NCI-H146 (cell line): ENCODE data around the gene RAD21L1.
"Not testable (repeated sequence)": the region's sequence is repeated elsewhere in the genome, so short reads cannot be mapped to it uniquely, and the experiment has no call there.

Experiments used
- DNase-seq: peaks from one replicate; lab custom pipeline; 2025; lab: John Stamatoyannopoulos, UW

The RAD21L1 gene

DNA sequence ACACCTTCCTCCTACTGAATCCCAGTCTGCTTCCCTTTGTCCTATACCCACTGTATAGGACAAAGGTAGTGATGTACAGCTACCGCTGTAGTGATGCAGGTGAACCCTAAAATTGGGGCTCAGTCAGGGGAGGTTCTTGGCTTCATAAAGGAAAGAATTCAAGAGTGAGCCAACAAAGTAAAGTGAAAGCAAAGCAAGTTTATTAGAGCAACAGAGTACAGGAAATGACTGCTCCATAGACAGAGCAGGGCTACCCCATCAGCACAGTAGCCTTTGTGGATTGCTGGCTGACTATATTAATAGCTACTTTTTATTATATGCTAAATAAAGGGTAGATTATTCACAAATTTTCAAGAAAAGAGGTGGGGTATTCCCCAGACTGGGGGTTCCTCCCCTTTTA, 25.9 kb upstream of the RAD21L1 start:
- no peak for DNase-seq

DNA sequence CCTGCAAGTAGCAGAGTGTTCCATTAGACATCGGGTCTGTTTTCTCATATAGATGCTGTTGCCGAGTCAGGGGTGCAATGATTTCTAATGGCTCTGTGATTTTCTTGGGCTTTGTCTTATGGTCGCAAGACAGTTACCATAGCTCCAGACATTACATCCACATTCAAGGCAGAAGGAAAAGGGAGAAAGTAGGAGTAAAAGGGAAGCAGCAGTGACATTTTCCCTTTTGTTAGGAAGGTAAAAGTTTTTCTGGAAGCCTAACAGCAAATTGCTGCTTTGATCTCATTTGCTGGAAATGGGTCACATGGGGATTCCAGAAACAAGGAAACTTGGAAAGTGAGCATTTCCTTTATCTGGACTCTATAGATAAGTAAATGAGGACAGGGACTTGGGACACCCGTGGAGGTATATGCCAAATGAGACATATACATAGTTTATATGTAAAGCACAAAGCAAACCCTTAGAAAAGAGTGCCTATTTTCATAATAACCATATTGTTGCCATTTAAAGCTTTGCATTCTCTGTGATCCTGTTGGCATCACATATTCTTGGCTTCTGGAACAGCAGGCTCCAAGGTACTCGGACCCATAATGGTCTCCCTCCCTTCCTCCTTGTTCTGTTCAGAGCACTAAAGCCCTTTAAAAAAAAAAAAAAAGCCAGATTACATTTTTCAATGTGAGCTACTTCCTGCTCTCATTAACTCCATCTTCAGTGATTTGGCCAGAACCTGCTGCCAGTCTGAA, 22.9 kb upstream of the RAD21L1 start, which contains the start of gene C20orf202:
C20orf202 (plus strand) TSS at position 693 of the 743 bp plus-strand sequence. CDS start 132 bp downstream, outside the sequence.
- no peak for DNase-seq

DNA sequence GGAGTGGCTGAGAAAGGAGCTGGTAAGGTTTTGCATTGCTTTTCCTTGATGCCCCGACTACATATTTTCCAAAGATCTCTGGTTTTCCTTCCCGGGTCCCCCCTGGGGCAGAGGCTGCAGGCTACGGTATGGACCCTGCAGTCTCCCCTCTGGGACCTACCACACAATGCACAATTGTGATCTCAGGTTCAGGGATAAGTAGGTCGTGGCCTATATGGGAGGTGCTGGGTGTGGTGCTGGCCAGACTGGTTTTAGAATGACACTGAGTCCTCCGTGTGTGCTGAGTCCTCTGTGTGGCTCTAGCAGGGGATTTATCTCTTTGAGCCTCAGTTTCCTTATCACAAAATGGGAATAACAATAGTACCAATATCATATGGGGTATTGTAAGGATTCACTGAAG, 22.2 kb upstream of the RAD21L1 start:
- DNase-seq = no peak

- no peak for DNase-seq
Observed at GRCh38 chr20:1204113-1204512, 21.7 kb upstream of the RAD21L1 start.

GRCh38 chr20:1204576-1204975, 21.3 kb upstream of the RAD21L1 start:
- no peak for DNase-seq

DNA sequence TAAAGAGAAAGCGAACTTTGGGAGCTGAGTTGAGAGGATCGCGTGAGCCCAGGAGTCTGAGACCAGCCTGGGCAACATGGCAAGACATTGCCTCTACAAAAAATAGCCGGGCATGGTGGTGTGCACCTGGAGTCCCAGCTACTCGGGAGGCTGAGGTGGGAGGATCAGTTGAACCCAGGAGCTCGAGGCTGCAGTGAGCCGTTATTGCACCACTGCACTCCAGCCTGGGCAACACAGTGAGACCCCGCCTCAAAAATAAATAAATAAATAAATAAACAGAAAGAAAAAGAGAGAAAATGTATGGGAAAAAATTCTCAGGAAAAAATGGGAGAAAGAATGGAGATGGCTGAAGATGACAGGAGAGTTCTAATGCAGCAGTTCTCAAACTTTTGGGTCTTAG, 20.0 kb upstream of the RAD21L1 start:
- no peak for DNase-seq

DNA sequence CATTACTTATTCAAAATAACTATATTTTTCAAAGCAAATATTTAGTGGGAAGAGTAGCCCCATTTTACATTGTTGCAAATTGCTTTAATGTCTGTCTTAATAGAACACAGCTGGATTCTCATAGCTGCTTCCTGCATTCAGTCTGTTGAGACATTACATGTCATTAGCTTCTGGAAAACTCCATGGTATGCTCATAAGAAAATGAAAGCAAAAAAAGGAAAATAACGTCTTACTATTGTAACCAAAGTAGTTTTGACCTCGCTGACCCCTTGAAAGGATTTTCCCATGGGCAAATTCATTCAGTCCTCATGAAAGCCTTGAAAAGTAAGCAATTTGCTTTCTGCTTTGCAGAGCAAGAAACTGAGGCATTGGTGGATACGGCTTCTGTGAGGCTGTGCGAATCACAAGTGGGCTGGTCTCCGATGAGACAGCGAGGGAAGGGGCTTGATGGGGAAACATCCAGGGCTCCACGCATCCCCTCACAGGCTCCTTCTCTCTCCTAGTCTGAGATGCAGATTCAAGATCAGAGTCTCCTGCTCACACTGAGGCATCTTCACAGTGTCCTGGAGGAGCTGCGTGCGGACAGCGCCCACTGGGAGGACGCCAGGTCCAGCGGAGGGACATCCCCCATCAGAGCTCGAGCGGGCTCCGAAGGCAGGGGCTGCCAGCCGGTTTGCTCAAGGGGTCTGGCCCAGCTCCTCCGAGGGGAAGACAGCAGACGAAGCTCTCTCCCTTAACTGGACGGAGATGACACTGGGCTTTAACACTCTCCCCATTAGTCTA, 19.3 kb upstream of the RAD21L1 start:
- no peak for DNase-seq

- no peak for DNase-seq
Observed at GRCh38 chr20:1207293-1207878, 18.5 kb upstream of the RAD21L1 start.

- no peak for DNase-seq
Observed at GRCh38 chr20:1209447-1210387, 16.1 kb upstream of the RAD21L1 start.

- DNase-seq = no peak
Observed at GRCh38 chr20:1210501-1210900, 15.3 kb upstream of the RAD21L1 start.

- DNase-seq = no peak
Observed at GRCh38 chr20:1212023-1212422, 13.8 kb upstream of the RAD21L1 start.

- DNase-seq = peak; percentile 68
Observed at GRCh38 chr20:1212607-1213396, 13.0 kb upstream of the RAD21L1 start.

GRCh38 chr20:1214838-1215261, 11.0 kb upstream of the RAD21L1 start:
- DNase-seq = no peak

- no peak for DNase-seq
Observed at GRCh38 chr20:1215386-1216170, 10.3 kb upstream of the RAD21L1 start.

DNA sequence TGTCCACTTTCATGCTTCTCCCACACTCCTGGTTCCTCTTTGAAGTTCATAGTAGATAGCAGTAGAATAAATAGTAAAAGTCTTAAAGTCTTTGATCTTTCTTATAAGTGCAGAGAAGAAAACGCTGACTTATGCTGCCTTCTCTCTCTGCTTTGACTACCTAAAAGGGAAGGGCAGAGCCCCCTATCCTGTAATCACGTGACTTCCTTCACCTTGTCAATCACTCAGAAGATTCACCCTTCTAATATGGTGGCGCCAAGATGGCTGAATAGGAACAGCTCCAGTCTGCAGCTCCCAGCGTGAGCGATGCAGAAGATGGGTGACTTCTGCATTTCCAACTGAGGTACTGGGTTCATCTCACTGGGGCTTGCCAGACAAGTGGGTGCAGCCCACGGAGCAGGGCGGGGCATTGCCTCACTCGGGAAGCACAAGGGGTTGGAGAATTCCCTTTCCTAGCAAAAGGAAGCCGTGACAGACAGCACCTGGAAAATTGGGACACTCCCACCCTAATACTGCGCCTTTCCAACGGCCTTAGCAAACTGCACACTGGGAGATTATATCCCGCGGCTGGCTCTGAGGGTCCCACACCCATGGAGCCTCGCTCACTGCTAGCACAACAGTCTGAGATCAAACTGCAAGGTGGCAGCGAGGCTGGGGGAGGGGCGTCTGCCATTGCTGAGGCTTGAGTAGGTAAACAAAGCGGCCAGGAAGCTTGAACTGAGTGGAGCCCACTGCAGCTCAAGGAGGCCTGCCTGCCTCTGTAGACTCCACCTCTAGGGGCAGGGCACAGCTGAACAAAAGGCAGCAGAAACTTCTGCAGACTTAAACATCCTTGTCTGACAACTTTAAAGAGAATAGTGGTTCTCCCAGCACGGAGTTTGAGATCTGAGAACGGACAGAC, 9.1 kb upstream of the RAD21L1 start:
- not testable (repeated sequence) for DNase-seq

GRCh38 chr20:1222750-1223149, 3.1 kb upstream of the RAD21L1 start:
- not testable (repeated sequence) for DNase-seq

GRCh38 chr20:1224205-1224890, 1.5 kb upstream of the RAD21L1 start:
- DNase-seq = no peak

GRCh38 chr20:1225263-1225782, 521 bp upstream of the RAD21L1 start:
- DNase-seq = peak; percentile 92
